UCSD-AML1 (cell line): ENCODE measurements around the gene TMEM163.
"Not testable (repeated sequence)": the region's sequence is repeated elsewhere in the genome, so short reads cannot be mapped to it uniquely, and the experiment has no call there.

Source experiments
- DNase-seq: peaks from one replicate; lab custom pipeline; 2025; ENCODE audit not compliant: unreplicated experiment; lab: John Stamatoyannopoulos, UW

TMEM163 gene

DNA sequence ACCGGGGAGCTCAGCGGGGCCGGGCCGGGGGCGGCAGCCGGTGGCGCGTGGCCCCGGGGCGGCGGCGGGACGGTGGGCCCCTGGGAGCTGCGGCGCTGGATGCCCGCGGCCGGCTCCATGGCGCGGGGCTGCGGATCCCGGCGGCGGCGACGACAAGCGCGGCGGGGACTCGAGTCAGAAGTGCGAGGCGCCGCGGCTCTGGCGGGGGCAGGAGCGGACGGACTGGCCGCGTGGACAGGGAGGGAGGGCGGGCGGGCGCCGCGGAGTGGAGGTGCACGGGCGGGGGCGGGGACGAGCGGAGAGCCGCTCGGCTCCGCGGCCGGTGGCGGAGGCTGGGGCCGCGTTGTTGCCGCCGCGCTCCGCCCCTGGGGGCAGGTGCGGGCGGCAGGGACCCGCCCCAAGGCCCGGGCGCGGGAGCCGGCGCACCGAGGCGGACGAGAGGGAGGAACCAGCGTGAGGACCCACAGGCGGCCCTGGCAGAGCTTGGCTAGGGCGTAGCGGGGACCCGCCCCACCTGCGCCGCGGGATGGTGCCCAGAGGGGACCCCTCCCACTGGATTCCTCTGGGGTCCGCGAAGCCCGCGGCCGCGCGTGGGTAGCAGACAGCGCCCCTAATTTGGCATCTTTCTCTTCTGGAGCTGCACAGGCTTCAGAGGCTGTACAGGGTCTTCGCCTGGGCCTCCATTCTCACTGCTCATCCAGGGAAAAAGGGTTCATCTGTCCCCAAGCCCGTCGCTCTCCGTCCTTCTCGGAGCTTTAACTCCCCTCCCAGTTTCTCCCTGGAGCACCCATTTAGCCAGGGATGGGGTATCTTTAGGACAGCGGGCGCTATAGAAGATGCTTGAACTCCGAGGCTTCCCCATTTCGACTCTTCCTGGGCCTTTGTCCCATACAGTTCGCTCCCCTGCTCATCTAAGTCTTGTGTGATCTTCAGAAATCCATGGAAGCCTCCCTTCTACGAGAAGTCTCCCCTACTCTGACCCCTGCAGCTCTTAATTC is at the start of gene TMEM163:
Gene TMEM163 (minus strand): TSS at position 184 of the 998 bp plus-strand sequence.
- peak; percentile 60 for DNase-seq

DNA sequence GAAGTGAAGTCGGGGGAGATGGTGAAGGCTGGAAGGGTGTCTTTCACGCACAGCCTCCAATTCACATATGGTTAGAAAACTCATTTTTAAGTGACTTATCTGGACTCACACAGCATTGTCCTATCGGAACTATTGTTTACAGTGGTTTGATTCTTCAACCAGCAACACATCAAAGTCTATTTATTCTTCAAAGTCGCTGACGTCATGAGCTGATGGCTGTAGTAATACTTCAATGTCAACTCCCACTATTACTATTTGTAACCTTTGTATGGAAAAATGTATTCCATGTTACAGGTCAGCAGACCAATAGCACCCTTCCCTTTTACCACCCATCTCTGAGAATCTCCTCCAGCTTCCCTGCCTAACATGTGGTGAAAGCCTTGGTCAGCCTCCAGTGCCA is 47.8 kb upstream of the TMEM163 start:
- DNase-seq, result no peak

DNA sequence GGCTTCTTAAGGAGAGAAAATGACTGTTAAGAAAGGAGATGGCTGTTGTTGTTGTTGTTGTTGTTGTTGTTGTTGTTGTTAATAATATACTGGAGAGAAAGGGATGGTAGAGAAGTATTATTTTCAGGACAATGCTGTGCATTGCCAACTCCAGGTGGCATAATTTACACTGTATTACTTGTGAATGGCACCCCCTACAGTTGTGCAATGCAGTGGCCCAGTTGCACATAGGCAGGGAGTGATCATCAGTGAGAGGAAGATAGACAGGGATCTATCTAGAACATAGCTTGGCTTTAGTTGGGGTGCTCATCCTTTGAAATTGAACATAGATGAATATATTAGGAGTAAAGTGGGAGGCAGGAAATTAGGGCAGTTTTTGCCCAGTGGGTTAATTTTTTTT is 47.2 kb upstream of the TMEM163 start:
- no peak for DNase-seq

DNA sequence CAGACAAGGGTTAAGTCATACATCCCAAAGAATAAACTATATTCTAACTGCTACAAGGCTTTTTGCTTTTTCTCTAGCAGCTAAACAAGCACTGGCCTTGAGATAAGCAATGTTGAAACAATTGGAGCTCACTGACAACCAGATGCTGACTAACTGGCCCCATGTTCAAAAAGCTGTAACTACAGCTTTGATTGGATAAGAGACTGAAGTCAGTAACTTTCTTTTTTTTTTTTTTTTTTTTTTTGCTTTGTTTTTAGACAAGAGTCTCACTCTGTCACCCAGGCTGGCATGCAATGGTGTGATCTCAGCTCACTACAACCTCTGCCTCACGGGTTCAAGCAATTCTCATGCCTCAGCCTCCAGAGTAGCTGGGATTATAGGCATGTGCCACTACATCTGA is 45.4 kb upstream of the TMEM163 start:
- no peak for DNase-seq

DNA sequence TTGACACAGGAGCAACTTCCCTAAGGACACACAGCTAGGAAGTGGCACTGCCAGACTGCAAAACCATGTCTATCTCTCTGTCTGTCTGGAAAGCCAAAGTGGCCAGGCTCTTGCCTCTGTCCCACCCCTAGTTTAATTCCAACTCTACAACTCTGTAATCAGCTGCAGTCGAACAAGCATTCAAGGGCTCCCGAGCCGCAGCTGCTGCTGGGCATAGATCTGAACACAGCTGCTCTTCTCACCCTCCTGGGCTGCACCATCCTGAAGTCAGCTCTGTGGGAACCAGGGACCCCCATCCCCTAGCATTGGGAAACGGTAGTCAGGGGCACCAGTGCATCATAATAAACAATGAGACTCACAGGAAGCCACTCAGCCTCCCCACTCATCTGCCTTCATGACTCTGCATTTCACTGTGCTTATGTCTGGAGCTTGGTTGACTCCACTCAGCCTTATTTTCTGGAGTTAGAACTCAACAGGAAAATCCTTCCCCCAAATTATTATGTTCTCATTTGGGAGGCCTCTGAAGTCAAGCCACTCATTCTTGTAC is 44.4 kb upstream of the TMEM163 start:
- DNase-seq, result no peak

DNA sequence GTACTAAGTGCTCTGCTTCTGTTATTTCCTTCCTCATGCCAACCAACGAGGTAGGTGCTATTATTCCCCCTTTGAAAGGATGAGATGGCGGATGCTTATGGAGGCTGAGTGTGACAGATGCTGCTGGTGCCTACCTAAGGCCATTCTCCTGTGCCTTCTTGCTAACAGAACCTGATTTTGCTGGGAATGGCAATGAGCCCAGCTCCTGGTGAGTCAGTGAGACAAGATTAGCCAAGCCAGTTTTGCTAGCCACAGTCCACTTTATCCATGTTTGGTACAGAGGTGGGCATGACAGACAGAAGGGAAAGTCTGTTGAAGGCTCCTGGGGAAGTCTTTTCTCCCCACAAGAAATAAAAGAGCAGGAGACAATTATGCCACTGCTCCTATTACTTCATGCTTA is 43.7 kb upstream of the TMEM163 start:
- DNase-seq, result no peak

DNA sequence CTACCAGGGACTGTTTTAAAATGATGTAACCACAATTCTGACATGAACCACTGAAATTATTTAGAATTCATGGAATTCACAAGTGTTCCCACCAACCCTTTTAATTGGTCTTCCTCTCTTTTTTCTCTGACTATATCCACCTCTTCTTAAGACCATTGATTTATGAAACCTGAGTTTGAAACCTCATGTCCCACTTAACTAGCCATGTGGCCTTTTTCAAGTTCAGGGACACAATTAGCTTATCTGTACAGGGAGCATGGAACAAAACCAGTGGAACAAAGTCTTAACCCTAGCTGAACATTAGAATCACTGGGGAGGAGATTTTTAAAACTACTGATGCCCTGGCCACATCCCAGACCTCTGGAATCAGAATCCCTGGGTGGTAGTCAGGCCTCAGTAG is 41.6 kb upstream of the TMEM163 start:
- no peak for DNase-seq

DNA sequence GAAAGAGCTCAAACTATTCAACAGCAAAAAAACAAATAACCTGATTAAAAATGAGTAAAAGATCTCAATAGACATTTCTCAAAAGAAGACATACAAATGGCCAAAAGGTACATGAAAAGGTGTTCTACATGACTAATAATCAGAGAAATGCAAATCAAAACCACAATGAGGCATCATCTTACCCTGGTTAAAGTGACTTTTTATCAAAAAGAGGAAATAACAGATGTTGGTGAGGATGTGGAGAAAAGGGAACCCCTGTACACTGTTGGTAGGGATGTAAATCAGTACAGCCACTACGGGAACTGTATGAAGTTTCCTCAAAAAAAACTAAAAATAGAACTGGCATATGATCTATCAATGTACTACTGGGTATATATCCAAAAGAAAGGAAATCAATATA is 39.8 kb upstream of the TMEM163 start:
- DNase-seq, result no peak

DNA sequence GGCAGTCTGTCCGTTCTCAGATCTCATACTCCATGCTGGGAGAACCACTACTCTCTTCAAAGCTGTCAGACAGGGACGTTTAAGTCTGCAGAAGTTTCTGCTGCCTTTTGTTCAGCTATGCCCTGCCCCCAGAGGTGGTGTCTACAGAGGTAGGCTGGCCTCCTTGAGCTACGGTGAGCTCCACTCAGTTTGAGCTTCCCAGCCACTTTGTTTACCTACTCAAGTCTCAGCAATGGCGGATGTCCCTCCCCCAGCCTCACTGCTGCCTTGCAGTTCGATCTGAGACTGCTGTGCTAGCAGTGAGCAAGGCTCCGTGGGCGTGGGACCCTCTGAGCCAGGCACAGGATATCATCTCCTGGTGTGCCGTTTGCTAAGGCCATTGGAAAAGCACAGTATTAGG is 33.2 kb upstream of the TMEM163 start:
- DNase-seq, result not testable (repeated sequence)

DNA sequence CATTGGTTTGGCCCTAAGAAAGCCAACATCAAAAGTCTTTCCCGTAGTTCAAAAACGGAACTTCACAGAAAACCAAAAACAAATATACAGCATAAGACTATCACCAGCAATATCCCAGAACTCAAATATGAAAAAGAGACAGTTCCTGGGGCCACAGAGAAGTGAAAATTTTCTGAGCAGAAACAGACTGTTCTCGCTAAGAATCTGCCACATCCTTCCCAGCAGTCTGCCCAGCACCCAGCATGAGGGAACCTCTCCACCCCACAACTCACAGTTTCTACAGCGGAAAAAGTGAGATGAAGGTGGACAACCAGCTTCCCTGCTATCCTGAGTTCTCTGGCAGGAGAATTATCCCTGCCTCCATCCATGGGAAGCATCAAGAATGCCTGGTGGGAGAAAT is 26.7 kb upstream of the TMEM163 start:
- no peak for DNase-seq

DNA sequence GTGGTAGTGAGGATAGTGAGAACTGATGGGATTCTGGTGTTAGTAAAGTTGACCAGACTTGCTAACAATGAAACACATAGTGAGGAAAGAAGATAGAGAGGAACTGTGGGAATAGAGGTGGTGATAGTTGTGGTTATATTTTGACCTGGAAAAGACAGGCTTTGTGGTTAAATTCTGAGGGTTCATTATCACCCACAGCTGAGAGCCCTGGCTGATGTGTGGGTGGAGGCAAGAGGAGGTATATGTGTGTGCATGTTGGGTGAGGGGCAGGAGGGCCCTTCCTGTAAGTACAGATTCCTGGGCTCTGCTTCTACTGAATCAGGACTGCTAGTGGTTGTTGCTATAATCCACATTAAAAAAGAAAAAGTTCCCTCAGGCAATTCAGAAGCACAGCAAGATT is 26.2 kb upstream of the TMEM163 start:
- DNase-seq, result no peak

DNA sequence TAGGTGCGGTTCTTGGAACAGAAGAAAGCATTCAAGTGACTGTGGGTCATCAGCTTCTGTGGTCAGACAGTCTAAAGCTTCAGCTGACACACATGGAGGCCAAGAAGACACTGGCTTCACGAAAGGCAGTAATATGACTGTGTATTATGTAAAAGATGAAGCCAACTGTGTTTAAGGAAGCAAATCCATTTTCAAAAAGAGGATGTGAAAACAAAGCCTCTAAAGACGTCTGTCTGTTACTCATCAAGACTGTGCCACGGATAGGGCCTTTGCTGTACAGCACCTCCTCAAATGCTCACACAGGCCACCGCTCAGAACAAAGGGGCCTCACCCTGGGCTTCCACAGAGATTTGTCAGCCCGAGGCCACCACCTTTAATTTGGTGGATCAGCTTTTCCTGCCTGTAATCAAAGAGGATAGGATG is 21.1 kb upstream of the TMEM163 start:
- no peak for DNase-seq

DNA sequence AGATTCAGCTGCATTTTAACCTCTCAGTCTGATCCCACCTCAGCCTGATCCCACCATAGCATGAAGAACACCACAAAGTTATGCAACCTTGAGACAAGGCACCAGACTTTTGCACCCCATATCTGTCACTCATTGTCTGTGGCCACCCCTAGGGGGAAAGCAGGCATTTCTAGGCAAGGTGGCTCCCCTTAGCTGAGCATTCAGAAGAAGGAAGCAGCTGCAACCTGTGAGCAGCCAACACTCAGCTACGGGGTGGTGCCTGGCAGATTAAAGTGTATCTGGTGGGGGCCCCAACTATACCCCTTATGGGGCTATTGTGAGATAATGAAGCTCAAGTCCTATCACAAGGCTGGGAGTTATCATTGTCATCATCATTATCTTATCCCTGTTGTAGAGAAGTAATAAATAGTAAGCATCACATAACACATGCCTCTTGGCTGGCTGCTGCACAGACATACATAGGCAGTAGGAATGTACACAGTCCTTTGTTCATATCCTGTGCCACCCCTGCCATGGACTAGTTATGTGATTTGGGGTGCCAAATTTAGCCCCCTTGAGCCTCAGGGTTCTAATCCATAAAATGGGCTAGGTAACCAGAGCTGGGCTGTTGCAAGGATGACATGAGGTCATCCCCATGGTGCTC is 20.6 kb upstream of the TMEM163 start:
- DNase-seq, result no peak

DNA sequence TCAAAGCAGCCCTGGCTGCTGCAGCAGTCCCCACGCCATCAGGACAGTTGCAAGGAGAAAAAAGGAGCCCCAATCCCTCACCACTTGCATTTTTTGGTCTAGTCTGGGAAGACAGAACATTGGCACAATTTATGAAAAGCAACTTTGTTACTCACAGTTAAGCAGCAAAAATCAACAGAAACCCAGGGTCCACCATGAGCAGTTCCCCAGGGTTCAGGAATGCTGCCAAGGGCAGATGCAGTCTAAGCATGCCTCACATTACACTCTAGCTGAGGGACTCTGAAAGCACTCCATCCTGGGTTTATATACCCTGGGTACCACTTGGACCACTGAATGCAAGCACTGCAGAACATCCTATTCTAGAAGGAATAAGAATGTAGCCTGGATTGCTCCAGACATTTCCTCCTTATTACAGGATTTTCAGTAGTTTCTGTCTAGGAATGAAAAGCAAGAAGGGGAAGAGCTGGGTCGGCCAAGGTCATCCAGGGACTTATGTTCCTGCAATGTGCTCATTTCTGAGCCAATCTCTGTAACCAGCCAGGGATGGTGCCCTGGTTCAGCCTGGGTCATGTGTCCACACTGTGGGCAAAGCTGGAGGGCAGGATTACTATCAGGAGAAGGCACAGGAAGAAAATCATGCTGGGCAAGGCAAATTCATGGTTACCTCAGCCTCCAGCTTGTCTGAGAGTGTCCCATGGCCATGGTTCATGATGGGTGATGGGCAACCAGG is 19.5 kb upstream of the TMEM163 start:
- no peak for DNase-seq

DNA sequence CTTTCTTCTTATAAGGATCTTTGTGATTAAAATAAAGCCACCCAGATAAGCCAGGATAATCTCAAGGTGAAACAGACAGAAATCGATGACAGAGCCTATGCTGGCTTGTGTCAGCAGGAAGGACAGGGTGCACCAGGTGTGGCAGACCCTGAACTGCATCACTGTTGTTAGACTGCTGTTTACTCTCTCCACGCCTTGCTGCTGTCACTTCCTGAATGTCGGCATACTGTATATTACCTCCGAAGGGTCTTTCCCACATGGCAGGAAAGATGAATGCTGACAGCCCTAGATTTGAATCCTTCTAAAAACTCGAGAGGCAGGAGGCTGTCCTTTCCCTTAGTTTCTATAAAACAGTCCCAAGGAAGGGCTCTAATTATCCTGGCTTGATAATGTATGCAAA is 18.9 kb upstream of the TMEM163 start:
- DNase-seq, result no peak

DNA sequence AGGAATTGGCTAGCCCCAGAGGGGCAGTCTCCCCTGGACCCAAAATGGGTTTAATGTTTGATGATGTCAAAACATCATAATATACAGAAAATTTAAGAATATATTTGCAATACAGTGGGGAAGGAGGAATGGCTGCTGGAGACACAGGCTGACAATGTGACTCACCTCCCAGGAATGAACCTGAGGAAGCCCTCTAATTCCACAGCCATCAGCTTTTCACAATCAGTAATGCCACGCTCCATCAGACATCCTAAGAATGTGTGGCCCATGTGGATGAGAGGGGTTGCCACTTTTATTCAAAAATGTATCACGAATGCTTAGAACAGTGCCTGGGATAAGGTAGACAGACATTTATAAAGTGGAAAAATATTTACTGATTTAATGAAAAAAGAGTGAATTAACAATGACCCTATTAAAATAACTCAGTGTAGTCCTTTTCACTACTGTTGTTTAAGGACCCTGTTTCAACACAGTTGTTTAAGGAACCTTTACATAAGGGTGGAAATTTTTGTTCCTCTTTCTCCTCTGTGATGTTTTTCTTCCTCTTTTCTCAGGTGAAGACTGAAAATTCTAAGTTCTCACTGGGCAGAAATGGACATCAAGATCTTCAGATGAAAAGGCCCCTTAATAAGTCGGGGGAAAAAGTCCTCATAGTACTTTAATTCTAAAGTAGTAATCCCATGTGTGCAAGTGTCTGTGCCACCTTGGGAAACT is 17.5 kb upstream of the TMEM163 start:
- no peak for DNase-seq

DNA sequence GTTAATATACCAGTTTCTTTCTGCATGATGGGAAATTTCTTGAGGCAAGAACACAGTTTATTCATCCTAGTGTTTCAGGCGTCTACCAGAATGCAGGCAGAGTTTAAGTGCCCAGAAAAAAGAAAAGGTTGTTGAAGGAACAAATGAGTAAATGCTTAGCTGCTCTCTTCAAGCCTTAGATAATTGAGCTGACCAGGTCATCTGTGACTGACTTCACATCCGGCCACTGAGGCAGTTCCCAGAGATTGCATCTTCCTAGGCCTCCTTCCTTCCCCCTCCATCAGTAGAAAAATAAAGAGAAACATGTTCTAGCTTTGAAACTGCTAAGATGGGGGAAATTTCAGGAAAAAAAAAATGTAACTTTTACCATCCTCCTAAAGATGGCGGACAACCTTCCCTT is 9.4 kb upstream of the TMEM163 start:
- no peak for DNase-seq

DNA sequence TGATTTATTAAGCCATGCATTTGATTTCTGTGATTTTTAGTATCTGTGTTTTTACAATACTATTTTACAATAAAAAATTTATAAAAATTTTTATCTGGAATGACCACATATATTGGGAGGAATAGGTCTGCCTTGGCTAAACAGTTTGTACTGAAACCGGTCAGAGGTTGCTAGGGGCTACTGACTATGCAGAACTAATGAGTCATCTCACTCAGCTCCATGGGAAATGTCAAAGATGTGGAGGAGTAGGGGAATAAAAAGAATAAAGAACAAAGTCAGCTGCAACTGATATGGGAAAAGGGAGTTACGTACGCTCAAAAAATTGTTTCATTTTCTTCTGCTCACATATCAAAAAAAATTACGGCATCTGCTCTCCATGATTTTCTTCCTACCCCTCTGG is 8.6 kb upstream of the TMEM163 start:
- DNase-seq, result no peak

DNA sequence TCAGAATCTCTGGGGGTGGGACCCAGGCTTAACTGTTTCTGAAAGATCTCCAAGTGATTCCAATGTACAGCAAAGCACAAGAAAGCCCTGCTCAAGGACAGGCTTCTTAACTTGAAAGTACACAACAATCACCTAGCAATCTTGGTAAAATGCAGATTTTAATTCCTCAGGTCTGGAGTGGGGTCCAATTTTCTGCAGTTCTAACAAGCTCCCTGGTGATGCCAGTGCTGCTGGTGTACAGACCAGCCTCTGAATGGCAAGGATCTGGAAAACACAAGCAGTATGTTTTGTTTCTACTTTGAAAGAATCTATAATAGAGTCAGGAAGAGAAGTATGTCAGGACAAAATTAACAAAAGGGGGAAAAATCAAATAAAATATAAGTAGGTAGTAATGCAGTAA is 7.8 kb upstream of the TMEM163 start:
- no peak for DNase-seq

DNA sequence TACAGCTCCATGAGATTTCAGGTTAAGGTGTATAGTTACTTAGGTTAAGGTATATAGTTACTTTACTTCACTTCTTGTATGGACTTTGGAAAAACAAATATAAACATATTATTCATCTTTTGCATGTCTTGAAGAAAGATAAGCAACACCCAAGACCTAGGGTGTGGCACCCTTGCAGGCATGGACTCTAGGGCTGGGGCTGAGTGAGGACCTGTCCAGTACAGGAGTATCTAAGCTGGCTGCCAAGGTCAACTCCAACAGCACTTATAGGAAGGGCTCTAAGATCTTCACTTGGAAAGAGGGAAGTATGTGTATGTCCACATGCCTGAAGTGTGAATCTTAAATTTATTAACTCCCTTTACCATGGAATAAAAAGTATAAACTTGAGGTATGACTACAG is 7.1 kb upstream of the TMEM163 start:
- DNase-seq, result no peak

DNA sequence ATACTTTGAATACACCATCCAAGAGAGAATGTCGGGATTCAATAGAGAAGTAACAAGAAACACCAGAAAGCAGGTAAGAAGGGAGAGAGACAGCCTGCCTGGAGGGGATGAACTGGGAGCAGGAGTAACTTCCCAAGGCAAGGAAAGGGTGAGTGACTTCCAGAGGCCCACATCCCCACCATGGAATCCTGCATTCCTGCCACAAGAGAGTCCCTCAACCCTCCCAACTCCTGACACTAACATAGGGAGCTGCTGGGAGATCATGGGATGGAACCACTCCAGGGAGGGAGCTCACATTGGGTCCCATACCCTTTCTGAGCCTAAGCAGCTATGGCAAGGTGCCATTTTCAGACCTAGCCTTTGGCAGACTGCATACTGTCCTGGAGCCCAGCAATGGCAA is 5.5 kb upstream of the TMEM163 start:
- no peak for DNase-seq
